Thyroid gland (tissue), 4 donors: Measurements from ENCODE around the gene FOXN3. TPM values are rescaled to one million over a fixed set of nuclear protein-coding genes. Genes with fewer than 3 reads are reported as not detected.

Experiments
- DNase-seq, 2 donors: peaks; one replicate each; pipeline ENCODE4 v3.0.0-alpha.2; 2019
- H3K27ac ChIP-seq, 3 donors: fragments of 200-600 bp; sonication (generic); 1 replicate in 2 of 3; 2 replicates in 1 of 3; pipeline ENCODE4 v1.5.1; 2016 to 2019; ENCODE audit warnings: mild to moderate bottlenecking in 1 of 3, moderate library complexity in 1 of 3
- H3K27me3 ChIP-seq: fragments of 200-600 bp; sonication (generic); one replicate; pipeline ENCODE4 v1.5.1; 2019
- H3K36me3 ChIP-seq, 2 donors: fragments of 200-600 bp; sonication (generic); one replicate each; pipeline ENCODE4 v1.5.1; 2016 to 2019
- H3K4me1 ChIP-seq, 2 donors: fragments of 200-600 bp; sonication (generic); one replicate each; pipeline ENCODE4 v1.5.1; 2017 to 2019
- H3K4me3 ChIP-seq, 3 donors: fragments of 200-600 bp; sonication (generic); replicated peaks in 1 of 3; 1 replicate in 2 of 3; 2 replicates in 1 of 3; pipeline ENCODE4 v1.5.1; 2016; ENCODE audit warnings: mild to moderate bottlenecking in 1 of 3
- H3K9me3 ChIP-seq: fragments of 200-600 bp; sonication (generic); one replicate; pipeline ENCODE4 v1.5.1; 2017
- CTCF ChIP-seq, 6 experiments: fragments of 200-600 bp in 3 of 6; fragments of 450-650 bp in 3 of 6; sonication (generic) in 3 of 6; IDR thresholded peaks; one replicate each; pipeline ENCODE4 v1.5.1; 2016 to 2019; ENCODE audit warnings: antibody characterized with exemption in 6 of 6, mild to moderate bottlenecking in 2 of 6, inconsistent platforms in 1 of 6, moderate library complexity in 1 of 6
- POLR2A ChIP-seq, 2 donors: fragments of 450-650 bp; IDR thresholded peaks; one replicate each; pipeline ENCODE4 v1.6.1; 2017; ENCODE audit warnings: antibody characterized with exemption in 2 of 2, mild to moderate bottlenecking in 2 of 2, moderate library complexity in 1 of 2
- WGBS, 2 donors: methylation state at CpG; one replicate each; pipeline ENCODE4 v1.1.5; 2017; 5-methylcytosine and 5-hydroxymethylcytosine counted together
- intact Hi-C: fragments of 100-400 bp; cut with DNase I; formaldehyde crosslinking; loops from one replicate; pipeline ENCODE4 v1.15.1; 2023
- total RNA-seq, 4 donors: library from RNA; depleted of rRNA; stranded (reverse); fragments of >200 nt; gene quantifications; one replicate each; pipeline ENCODE4 v1.2.3, GENCODE V29; 2016

Gene FOXN3
- total RNA-seq, 4 donors from 2014 or later = 38.7 to 70.1 (median 43.1) TPM

GRCh38 chr14:89393222-89393745 is 23.7 kb downstream of the FOXN3 start:
- WGBS, 2 donors = 93 to 96% methylated on average over 6 of the region's 6 CpGs
- peaks cover 0 to 2% of the 10 kb centered on the region in 2 donors for H3K4me1 ChIP-seq
- H3K27ac ChIP-seq = no peak overlapping the region
- H3K4me3 ChIP-seq = no peak overlapping the region
- no peak for DNase-seq
- H3K27me3 ChIP-seq = no peaks in the 10 kb centered on the region
- no peaks in the 10 kb centered on the region for H3K9me3 ChIP-seq
- H3K36me3 ChIP-seq = no peaks in the 10 kb centered on the region
- TF ChIP-seq CTCF (IDR thresholded peaks at IDR 0.05) (no peak), POLR2A (IDR thresholded peaks at IDR 0.05) (no peak)
- intact Hi-C loops = no loop called here

- TF ChIP-seq POLR2A (IDR thresholded peaks at IDR 0.05) = no peak
- no peak for TF ChIP-seq CTCF (IDR thresholded peaks at IDR 0.05)
- Histone ChIP-seq H3K27ac (no peak overlapping the region), H3K4me3 (no peak overlapping the region), H3K27me3 (no peaks in the 10 kb centered on the region), H3K9me3 (no peaks in the 10 kb centered on the region), H3K36me3 (no peaks in the 10 kb centered on the region), H3K4me1 (peaks cover 0 to 2% of the 10 kb centered on the region in 2 donors)
- 72 to 96% methylated on average over 5 of the region's 5 CpGs for WGBS, 2 donors
- DNase-seq = no peak
- intact Hi-C loops = no loop called here
These were observed 24.9 kb downstream of the FOXN3 start for GRCh38 chr14:89392181-89392580.

- Histone ChIP-seq H3K27ac (no peak overlapping the region), H3K4me1 (peaks cover 0 to 2% of the 10 kb centered on the region in 2 donors), H3K27me3 (no peaks in the 10 kb centered on the region), H3K4me3 (no peak overlapping the region), H3K9me3 (no peaks in the 10 kb centered on the region), H3K36me3 (no peaks in the 10 kb centered on the region)
- intact Hi-C loops = no loop called here
- no peak for TF ChIP-seq CTCF (IDR thresholded peaks at IDR 0.05)
- TF ChIP-seq POLR2A (IDR thresholded peaks at IDR 0.05) = no peak
- WGBS, 2 donors = 93 to 98% methylated on average over 8 of the region's 8 CpGs
- DNase-seq = no peak
These were observed 25.5 kb downstream of the FOXN3 start for GRCh38 chr14:89391556-89391955.

- DNase-seq = no peak
- Histone ChIP-seq H3K9me3 (no peaks in the 10 kb centered on the region), H3K36me3 (no peaks in the 10 kb centered on the region), H3K27ac (no peak overlapping the region), H3K4me1 (peaks cover 2% of the 10 kb centered on the region in 2 donors), H3K27me3 (no peaks in the 10 kb centered on the region), H3K4me3 (no peak overlapping the region)
- TF ChIP-seq CTCF (IDR thresholded peaks at IDR 0.05) = no peak
- TF ChIP-seq POLR2A (IDR thresholded peaks at IDR 0.05) = no peak
- 90 to 94% methylated on average over 9 of the region's 9 CpGs for WGBS, 2 donors
- intact Hi-C loops = no loop called here
These were observed 25.9 kb downstream of the FOXN3 start for GRCh38 chr14:89391123-89391522.

- TF ChIP-seq CTCF (IDR thresholded peaks at IDR 0.05) (no peak), POLR2A (IDR thresholded peaks at IDR 0.05) (no peak)
- no peak for DNase-seq
- intact Hi-C loops = no loop called here
- WGBS, 2 donors = 73 to 77% methylated on average over 5 of the region's 5 CpGs
- Histone ChIP-seq H3K27me3 (no peaks in the 10 kb centered on the region), H3K9me3 (no peaks in the 10 kb centered on the region), H3K4me3 (no peak overlapping the region), H3K36me3 (no peaks in the 10 kb centered on the region), H3K4me1 (peaks cover 0 to 10% of the 10 kb centered on the region in 2 donors), H3K27ac (no peak overlapping the region)
These were observed 28.2 kb downstream of the FOXN3 start for GRCh38 chr14:89388853-89389252.
